Measurements from ENCODE around the gene LOXHD1. TPM values are rescaled to one million over a fixed set of nuclear protein-coding genes. Genes with fewer than 3 reads are reported as not detected.

LOXHD1 gene
- total and polyA plus RNA-seq, 2 of the 4 experiments (the other 2 are of a cell fraction), result not detected

- DNase-seq, result no peak
- H2BK120ac ChIP-seq (ENCODE audit: low read depth, low read length), result no peak overlapping the region
- no peak overlapping the region for H3K18ac ChIP-seq (ENCODE audit: low read depth, low read length)
- no peak overlapping the region for H2BK20ac ChIP-seq (ENCODE audit: low read depth, low read length)
- H4K8ac ChIP-seq (ENCODE audit: low read depth in 2 of 2, low read length in 2 of 2), result no peak overlapping the region
- CTCF ChIA-PET, result no interaction called here
- H4K20me1 ChIP-seq (ENCODE audit: insufficient read depth, low read length), result no peaks in the 10 kb centered on the region
- no peak overlapping the region for H2AFZ ChIP-seq (replicated peaks; ENCODE audit: low read length, poor library complexity)
- no peak overlapping the region for H2AK5ac ChIP-seq (ENCODE audit: low read depth, low read length)
- no peak overlapping the region for H3K9ac ChIP-seq (ENCODE audit: low read depth, low read length)
- POLR2A ChIA-PET (ENCODE audit: unreplicated experiment), result no interaction called here
- no peaks in the 10 kb centered on the region for H3K9me1 ChIP-seq (ENCODE audit: insufficient read depth, low read length)
- peaks cover 15% of the 10 kb centered on the region for H3K27me3 ChIP-seq (ENCODE audit: control insufficient read depth, insufficient read depth, low read length)
- H3K23ac ChIP-seq (ENCODE audit: low read depth, low read length), result no peak overlapping the region
- H4K5ac ChIP-seq (ENCODE audit: low read depth, low read length), result no peak overlapping the region
- H3K9me3 ChIP-seq (ENCODE audit: control insufficient read depth, insufficient read depth, low read length), result no peaks in the 10 kb centered on the region
- H3K36me3 ChIP-seq (ENCODE audit: control insufficient read depth, insufficient read depth, low read length), result no peaks in the 10 kb centered on the region
- dilution Hi-C loops (cut with HindIII; ENCODE audit: low sequenced_read_pairs, unreplicated experiment), result no loop called here
- H3K56ac ChIP-seq (ENCODE audit: extremely low read depth, insufficient read depth, low read length), result no peak overlapping the region
- no peaks in the 10 kb centered on the region for H3K79me1 ChIP-seq (ENCODE audit: low read depth in 1 of 2, low read length in 2 of 2)
- H3K4me1 ChIP-seq (ENCODE audit: control insufficient read depth, insufficient read depth, low read length), result no peaks in the 10 kb centered on the region
- no peak overlapping the region for H2BK5ac ChIP-seq (ENCODE audit: low read depth, low read length, poor library complexity, severe bottlenecking)
- H4K91ac ChIP-seq (ENCODE audit: insufficient read depth, low read depth, low read length), result no peak overlapping the region
- no peak overlapping the region for H3K14ac ChIP-seq (replicated peaks; ENCODE audit: low read depth, low read length)
- no peak for ATAC-seq (ENCODE audit: low read depth)
- H2BK15ac ChIP-seq (ENCODE audit: low read depth, low read length), result no peak overlapping the region
- H3K4me3 ChIP-seq (ENCODE audit: insufficient read depth, low read depth, low read length), result no peak overlapping the region
- H3K4me2 ChIP-seq (ENCODE audit: low read depth, low read length), result no peak overlapping the region
- no peak overlapping the region for H3K27ac ChIP-seq (ENCODE audit: insufficient read depth, low read length)
- in situ Hi-C loops (cut with MboI; ENCODE audit: low sequenced_read_pairs), result loop anchor here (10.0 to 25.0 kb wide), 2 partner anchors 358 to 990 kb away; no protein-coding TSS in a partner anchor
- H2AK9ac ChIP-seq (replicated peaks; ENCODE audit: low read depth, low read length, poor library complexity), result no peak overlapping the region
- no peak overlapping the region for H3K4ac ChIP-seq (ENCODE audit: low read depth, low read length)
- no TSS peak for BruUV-seq (replicated peaks)
- TF ChIP-seq FOS (IDR thresholded peaks at IDR 0.05; ENCODE audit: low read depth, low read length) (no peak), CEBPB (IDR thresholded peaks at IDR 0.05; ENCODE audit: low read depth, low read length) (no peak), RFX5 (IDR thresholded peaks at IDR 0.05; ENCODE audit: low read depth, low read length) (no peak), BHLHE40 (IDR thresholded peaks at IDR 0.05; ENCODE audit: low read depth, low read length) (no peak), ELK1 (IDR thresholded peaks at IDR 0.05; ENCODE audit: borderline replicate concordance, low read depth, low read length) (no peak), MXI1 (IDR thresholded peaks at IDR 0.05; ENCODE audit: borderline replicate concordance, low read depth, low read length) (no peak), NFE2L2 (IDR thresholded peaks at IDR 0.05; ENCODE audit: low read depth, low read length) (no peak), SMC3 (IDR thresholded peaks at IDR 0.05; ENCODE audit: low read depth, low read length) (no peak), RAD21 (IDR thresholded peaks at IDR 0.05; ENCODE audit: low read length) (no peak), MAFK (IDR thresholded peaks at IDR 0.05; ENCODE audit: low read depth, low read length) (no peak), POLR2A (IDR thresholded peaks at IDR 0.05; ENCODE audit: low read depth, low read length) (no peak), MAZ (IDR thresholded peaks at IDR 0.05; ENCODE audit: borderline replicate concordance, low read depth, low read length) (no peak), USF2 (IDR thresholded peaks at IDR 0.05; ENCODE audit: low read depth, low read length) (no peak), CTCF (conservative IDR thresholded peaks at IDR 0.05; ENCODE audit: low read depth, low read length) (no peak), CHD1 (IDR thresholded peaks at IDR 0.05; ENCODE audit: low read depth, low read length) (no peak)
- intact Hi-C loops (cut with micrococcal nuclease), result no loop called here
Measured at GRCh38 chr18:46652372-46652771, 4.6 kb downstream of the LOXHD1 start.
